SW480 (cell line): ENCODE results near the gene ZNF860.
"Not testable (repeated sequence)": the region's sequence is repeated elsewhere in the genome, so short reads cannot be mapped to it uniquely, and the experiment has no call there.

Experiments
- DNase-seq: peaks from one replicate; pipeline ENCODE4 v3.0.0-alpha.2; 2016; ENCODE audit warnings: low spot score

The ZNF860 gene

GRCh38 chr3:31962801-31963205 lies 18.7 kb upstream of the ZNF860 start:
- DNase-seq: no peak

DNA sequence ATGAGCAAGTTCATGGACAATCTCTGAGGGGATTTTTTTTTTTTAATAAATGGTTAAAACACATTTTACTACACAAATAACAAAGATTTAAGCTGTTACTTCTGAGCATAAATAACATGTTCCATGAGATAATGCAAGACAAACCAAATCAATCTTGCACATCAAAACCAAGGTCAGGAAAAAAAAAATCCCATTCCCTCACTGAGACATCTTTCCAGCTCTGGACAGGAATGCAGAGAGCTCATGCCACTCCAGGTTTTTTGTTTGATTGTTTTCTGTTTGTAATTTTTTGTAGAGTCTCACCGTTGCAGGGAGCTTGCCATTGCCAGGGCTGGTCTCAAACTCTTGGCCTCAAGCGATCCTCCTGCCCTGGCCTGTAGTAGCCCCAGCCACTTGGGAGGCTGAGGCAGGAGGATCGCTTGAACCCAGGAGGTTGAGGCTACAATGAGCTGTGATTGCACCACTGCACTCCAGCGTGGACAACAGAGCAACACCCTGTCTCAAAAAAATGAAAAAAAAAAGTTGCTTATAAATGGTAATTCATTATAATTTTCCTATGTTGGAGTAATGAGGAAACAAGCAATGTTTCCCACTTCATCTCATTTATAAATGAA lies 14.5 kb upstream of the ZNF860 start:
- DNase-seq: no peak

- DNase-seq: no peak
Measured at GRCh38 chr3:31967592-31967991, 14.0 kb upstream of the ZNF860 start.

DNA sequence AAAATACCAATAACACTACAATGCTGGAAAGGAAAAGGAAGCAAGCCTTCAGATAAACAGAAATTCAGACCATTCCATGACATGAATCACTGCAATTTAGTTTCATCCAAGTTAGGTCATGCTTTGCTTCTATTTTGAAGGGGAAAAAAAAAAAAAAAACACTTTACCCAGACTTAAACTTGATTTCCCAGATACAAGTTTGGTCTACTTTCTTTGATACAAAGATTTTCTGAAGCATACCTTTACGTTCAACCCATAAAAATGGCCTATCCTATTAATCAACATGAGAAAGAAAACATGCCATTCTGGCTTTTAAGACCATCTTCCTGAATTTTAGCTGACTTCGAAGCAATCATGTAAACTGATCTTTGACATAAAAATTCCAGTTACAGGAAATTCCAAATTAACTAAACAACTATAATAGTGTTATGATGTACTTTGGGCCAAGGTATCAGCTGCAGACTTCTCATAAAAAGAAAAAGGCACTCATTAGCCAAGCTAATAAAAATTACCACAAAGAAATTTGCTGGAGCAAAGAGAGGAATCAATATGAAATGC lies 13.1 kb upstream of the ZNF860 start:
- DNase-seq: peak; percentile 5

DNA sequence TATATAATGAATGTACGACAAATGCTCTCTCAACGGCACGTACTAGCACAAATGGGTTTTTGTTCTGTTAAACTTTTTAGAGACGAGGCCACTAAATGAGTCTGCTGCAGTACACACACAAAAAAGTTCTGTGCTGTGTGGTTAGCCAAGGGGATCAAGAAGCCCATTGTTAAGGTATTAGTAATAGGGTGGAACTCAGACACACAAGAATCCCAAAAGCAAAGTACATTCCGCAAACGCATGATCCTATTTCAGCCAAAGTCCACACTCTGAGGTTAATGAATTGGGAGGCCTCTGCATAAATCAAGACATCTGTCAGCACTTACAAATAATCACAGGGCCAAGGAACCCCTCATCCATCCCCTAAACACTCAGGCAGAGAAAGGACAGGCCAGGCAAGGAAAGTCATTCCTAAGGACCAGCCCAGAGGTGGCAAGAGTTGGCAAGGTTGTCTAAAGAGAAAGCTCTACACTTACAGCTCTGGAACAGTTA lies 12.6 kb upstream of the ZNF860 start:
- peak; percentile 91 for DNase-seq

- no peak for DNase-seq
Measured at GRCh38 chr3:31971607-31972006, 9.9 kb upstream of the ZNF860 start.

DNA sequence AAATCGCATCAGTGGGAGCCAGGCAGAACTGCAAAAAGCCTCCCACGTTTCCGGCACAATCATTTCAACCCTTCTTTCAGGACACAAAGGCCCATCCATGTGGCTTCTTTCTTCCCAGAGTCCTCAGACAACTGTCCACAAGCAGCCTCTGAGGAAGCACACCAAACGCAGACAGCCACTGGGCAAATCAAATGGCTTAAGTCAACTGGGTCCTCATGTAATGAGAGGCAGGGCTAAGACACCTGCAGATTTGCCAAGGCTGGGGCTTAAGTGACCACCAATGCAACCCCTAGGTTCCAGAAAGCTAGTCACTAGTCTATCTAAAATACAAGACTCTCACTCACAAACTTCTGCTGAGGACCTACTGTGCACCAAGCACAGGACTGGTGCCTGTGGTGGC lies 8.5 kb upstream of the ZNF860 start:
- DNase-seq: no peak

- no peak for DNase-seq
Measured at GRCh38 chr3:31973837-31974236, 7.7 kb upstream of the ZNF860 start.

DNA sequence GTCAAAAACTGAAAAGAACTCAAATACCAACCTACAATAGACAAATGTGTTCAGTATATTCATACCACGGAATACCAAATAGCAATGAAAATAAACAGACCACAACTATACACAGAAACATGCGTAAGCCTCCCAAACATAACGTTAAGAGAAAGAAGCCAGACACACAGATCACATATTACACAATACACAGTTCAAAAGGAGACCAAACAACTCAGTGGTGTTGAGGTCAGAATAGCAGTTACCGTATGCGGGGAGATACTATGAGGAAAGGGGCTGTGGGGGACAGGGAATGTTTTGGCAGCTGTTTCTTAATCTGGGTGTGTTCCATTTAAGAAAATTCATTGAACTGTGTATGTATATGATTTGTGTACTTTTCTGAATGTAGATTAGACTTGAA lies 7.1 kb upstream of the ZNF860 start:
- no peak for DNase-seq

GRCh38 chr3:31974964-31975363 lies 6.6 kb upstream of the ZNF860 start:
- DNase-seq: no peak

- DNase-seq: no peak
Measured at GRCh38 chr3:31976302-31976701, 5.2 kb upstream of the ZNF860 start.

GRCh38 chr3:31977736-31978135 lies 3.8 kb upstream of the ZNF860 start:
- no peak for DNase-seq

GRCh38 chr3:31978553-31978952 lies 3.0 kb upstream of the ZNF860 start:
- DNase-seq: peak; percentile 69

- DNase-seq: no peak
Measured at GRCh38 chr3:31979001-31979697, 2.4 kb upstream of the ZNF860 start.

- peak; percentile 86 for DNase-seq
Measured at GRCh38 chr3:31980530-31981205, 882 bp upstream of the ZNF860 start.

DNA sequence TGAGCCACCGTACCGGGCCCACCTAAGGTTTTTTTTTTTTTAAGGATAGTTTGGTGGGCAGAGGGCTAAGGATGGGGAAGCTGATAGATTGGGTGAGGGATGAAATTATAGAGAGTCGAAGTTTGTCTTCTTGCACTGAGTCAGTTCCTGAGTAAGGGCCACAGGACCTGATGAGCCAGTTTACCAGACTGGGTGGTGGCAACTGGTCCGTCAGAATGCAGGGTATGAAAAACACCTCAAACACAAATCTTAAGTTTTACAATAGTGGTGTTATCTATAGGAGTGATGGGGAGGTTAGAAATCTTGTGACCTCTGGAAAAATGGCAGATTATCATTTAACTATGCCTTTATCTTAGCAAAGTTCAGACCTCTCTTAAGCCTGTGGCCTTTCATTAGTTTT lies 2.8 kb downstream of the ZNF860 start:
- DNase-seq: no peak

DNA sequence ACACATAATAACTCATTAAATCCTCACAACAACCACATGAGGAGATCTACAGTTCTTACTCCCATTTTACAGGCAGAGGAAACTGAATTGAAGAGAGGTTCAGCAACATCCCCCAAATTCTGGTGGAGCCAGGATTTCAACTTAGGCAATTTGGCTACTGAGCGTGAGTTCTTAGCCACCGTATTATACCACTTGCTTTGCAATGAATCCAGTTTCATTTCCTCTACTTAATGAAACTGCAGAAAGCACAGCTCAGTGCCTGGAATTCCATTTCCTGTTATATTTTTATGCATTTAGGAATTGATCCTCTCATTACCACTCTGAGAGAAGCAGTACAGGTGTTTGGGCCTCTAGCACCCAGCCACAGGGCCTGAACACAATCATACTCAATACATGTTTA lies 4.3 kb downstream of the ZNF860 start:
- DNase-seq: no peak

DNA sequence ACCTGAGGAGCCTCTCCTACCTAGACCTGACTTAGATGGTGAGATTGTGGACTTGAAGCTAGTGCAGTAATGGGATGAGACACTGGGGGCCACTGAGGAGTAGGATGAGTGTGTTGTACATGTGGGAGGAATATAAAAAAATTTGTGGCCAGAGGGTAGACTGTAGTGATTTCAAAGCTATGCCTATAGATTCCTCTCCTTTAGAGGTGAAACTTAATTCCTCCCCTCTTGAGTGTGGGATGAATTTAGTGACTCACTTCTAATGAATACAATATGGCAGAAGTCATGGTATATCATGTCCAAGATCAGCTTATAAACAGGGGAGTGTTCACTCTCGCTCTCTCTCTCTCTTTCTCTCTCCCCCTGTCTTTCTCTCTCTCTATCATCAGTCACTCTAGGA lies 6.7 kb downstream of the ZNF860 start:
- DNase-seq: no peak

DNA sequence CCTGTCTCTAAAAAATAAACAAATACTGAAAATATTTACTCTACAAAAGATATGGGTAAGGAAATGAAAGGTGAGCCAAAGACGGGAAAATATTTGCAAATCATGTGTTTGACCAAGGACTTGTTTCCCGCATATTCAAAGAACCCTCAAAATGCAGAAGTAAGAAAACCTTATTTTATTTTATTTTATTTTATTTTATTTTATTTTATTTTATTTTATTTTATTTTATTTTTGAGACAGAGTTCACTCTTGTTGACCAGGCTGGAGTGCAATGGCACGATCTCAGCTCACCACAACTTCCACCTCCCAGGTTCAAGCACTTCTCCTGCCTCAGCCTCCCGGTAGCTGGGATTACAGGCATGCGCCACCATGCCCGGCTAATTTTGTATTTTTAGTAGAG lies 11.4 kb downstream of the ZNF860 start:
- DNase-seq: not testable (repeated sequence)

GRCh38 chr3:31993843-31994242 lies 12.3 kb downstream of the ZNF860 start:
- no peak for DNase-seq

- DNase-seq: not testable (repeated sequence)
Measured at GRCh38 chr3:31995026-31995425, 13.5 kb downstream of the ZNF860 start.

DNA sequence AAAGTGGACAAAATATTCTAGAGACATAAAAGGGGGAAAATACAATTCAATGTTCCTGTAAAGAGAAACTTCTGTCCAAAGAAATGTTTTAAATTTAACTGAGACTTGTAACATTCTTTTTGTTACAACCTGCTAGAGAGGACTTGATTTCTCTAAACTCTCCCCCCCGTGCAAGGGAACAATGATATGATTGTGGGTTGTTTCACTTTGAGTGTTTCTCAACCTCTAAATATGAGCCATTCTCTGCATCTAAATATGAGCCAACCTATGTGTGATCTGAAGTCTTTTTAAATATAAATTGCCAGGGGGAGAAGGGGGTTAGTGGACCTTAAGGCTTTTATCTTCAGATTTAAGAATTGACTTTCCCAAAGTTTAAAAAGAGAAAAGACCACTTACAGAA lies 14.6 kb downstream of the ZNF860 start:
- DNase-seq: no peak

GRCh38 chr3:31997500-31997899 lies 15.9 kb downstream of the ZNF860 start:
- DNase-seq: no peak
